IMR-90 (cell line): ENCODE results near the gene PCSK6. TPM values are rescaled to one million over a fixed set of nuclear protein-coding genes. Genes with fewer than 3 reads are reported as not detected.

Experiments
- ATAC-seq: fragments of 200-7000 bp; cut with Tn5 transposase; 2 replicates; pipeline ENCODE4 v1.9.1; 2020; ENCODE audit warnings: low read depth, mild to moderate bottlenecking, moderate library complexity
- BruUV-seq: library from RNA; stranded (reverse); fragments of 400-500 nt; replicated peaks from 2 replicates; lab custom pipeline; 2021; lab: Mats Ljungman, UMichigan
- CTCF ChIA-PET: fragments of 300-600 bp; formaldehyde crosslinking; extraction: SDS; loops from one replicate; lab custom pipeline; 2021; ENCODE audit warnings: antibody characterized with exemption; lab: Yijun Ruan, JAX
- POLR2A ChIA-PET: fragments of 300-600 bp; sonication (Branson Sonifier 250); formaldehyde crosslinking; loops from one replicate; lab custom pipeline; 2022; ENCODE audit warnings: antibody characterized with exemption; ENCODE audit not compliant: unreplicated experiment; lab: Charles Lee
- DNase-seq: peaks from one replicate; pipeline ENCODE4 v3.0.0; 2013
- H2AFZ ChIP-seq: replicated peaks from 2 replicates; pipeline ENCODE3; 2013; ENCODE audit warnings: low read length, mild to moderate bottlenecking; ENCODE audit not compliant: poor library complexity
- H2AK5ac ChIP-seq: 2 replicates; pipeline ENCODE4 v1.6.1; 2013; ENCODE audit warnings: low read depth, low read length, inconsistent platforms
- H2AK9ac ChIP-seq: replicated peaks from 2 replicates; pipeline ENCODE3; 2013; ENCODE audit warnings: mild to moderate bottlenecking, low read depth, low read length, moderate library complexity; ENCODE audit not compliant: poor library complexity
- H2BK120ac ChIP-seq: 2 replicates; pipeline ENCODE4 v1.6.1; 2013; ENCODE audit warnings: low read depth, low read length, inconsistent platforms
- H2BK15ac ChIP-seq: 3 replicates; pipeline ENCODE4 v1.6.1; 2013; ENCODE audit warnings: low read depth, low read length, inconsistent platforms
- H2BK20ac ChIP-seq: 2 replicates; pipeline ENCODE4 v1.6.1; 2013; ENCODE audit warnings: low read depth, mild to moderate bottlenecking, inconsistent platforms, low read length, moderate library complexity
- H2BK5ac ChIP-seq: 2 replicates; pipeline ENCODE4 v1.6.1; 2013; ENCODE audit warnings: mild to moderate bottlenecking, low read depth, low read length, inconsistent platforms; ENCODE audit not compliant: poor library complexity, severe bottlenecking
- H3K14ac ChIP-seq: replicated peaks from 2 replicates; pipeline ENCODE4 v1.6.1; 2013; ENCODE audit warnings: low read depth, low read length, inconsistent platforms
- H3K18ac ChIP-seq: 2 replicates; pipeline ENCODE4 v1.6.1; 2013; ENCODE audit warnings: low read depth, low read length, control low read depth
- H3K23ac ChIP-seq: 2 replicates; pipeline ENCODE4 v1.6.1; 2013; ENCODE audit warnings: low read depth, low read length, inconsistent platforms
- H3K27ac ChIP-seq: 2 replicates; pipeline ENCODE4 v1.5.1; 2013; ENCODE audit warnings: mild to moderate bottlenecking, control low read depth, low read length; ENCODE audit not compliant: insufficient read depth
- H3K27me3 ChIP-seq: 2 replicates; pipeline ENCODE4 v1.6.1; 2013; ENCODE audit warnings: low read length; ENCODE audit not compliant: control insufficient read depth, insufficient read depth
- H3K36me3 ChIP-seq: 2 replicates; pipeline ENCODE4 v1.6.1; 2013; ENCODE audit warnings: low read length, mixed read lengths; ENCODE audit not compliant: control insufficient read depth, insufficient read depth
- H3K4ac ChIP-seq: 2 replicates; pipeline ENCODE4 v1.6.1; 2013; ENCODE audit warnings: low read depth, low read length, inconsistent platforms
- H3K4me1 ChIP-seq: 2 replicates; pipeline ENCODE4 v1.6.1; 2013; ENCODE audit warnings: low read length, mixed read lengths; ENCODE audit not compliant: control insufficient read depth, insufficient read depth
- H3K4me2 ChIP-seq: 2 replicates; pipeline ENCODE4 v1.6.1; 2013; ENCODE audit warnings: low read depth, mild to moderate bottlenecking, control low read depth, low read length, moderate library complexity
- H3K4me3 ChIP-seq: 2 replicates; pipeline ENCODE4 v1.5.1; 2013; ENCODE audit warnings: low read depth, mild to moderate bottlenecking, control low read depth, low read length, moderate library complexity; ENCODE audit not compliant: insufficient read depth
- H3K56ac ChIP-seq: 2 replicates; pipeline ENCODE4 v1.6.1; 2013; ENCODE audit warnings: low read length, inconsistent platforms; ENCODE audit not compliant: insufficient read depth; ENCODE audit errors: extremely low read depth
- H3K79me1 ChIP-seq, 2 experiments: 2 replicates each; pipeline ENCODE4 v1.6.1; 2013; ENCODE audit warnings: low read length in 2 of 2, inconsistent platforms in 1 of 2, low read depth in 1 of 2
- H3K9ac ChIP-seq: 2 replicates; pipeline ENCODE4 v1.6.1; 2013; ENCODE audit warnings: low read depth, low read length, control low read depth
- H3K9me1 ChIP-seq: 2 replicates; pipeline ENCODE4 v1.6.1; 2013; ENCODE audit warnings: low read length, inconsistent platforms; ENCODE audit not compliant: insufficient read depth
- H3K9me3 ChIP-seq: 2 replicates; pipeline ENCODE4 v1.6.1; 2013; ENCODE audit warnings: low read length; ENCODE audit not compliant: control insufficient read depth, insufficient read depth
- H4K20me1 ChIP-seq: 2 replicates; pipeline ENCODE4 v1.6.1; 2013; ENCODE audit warnings: low read length, inconsistent platforms; ENCODE audit not compliant: insufficient read depth
- H4K5ac ChIP-seq: 2 replicates; pipeline ENCODE4 v1.6.1; 2013; ENCODE audit warnings: mild to moderate bottlenecking, low read depth, low read length, control low read depth
- H4K8ac ChIP-seq, 2 experiments: 2 replicates each; pipeline ENCODE4 v1.6.1; 2013; ENCODE audit warnings: low read depth in 2 of 2, low read length in 2 of 2, control low read depth in 1 of 2, inconsistent platforms in 1 of 2
- H4K91ac ChIP-seq: 2 replicates; pipeline ENCODE4 v1.6.1; 2013; ENCODE audit warnings: low read depth, low read length, inconsistent platforms; ENCODE audit not compliant: insufficient read depth
- BHLHE40 ChIP-seq: fragments of 150-350 bp; IDR thresholded peaks from 2 replicates; pipeline ENCODE4 v1.6.1; 2016; ENCODE audit warnings: mild to moderate bottlenecking, low read depth, low read length
- CEBPB ChIP-seq: IDR thresholded peaks from 2 replicates; pipeline ENCODE4 v1.6.1; 2012; ENCODE audit warnings: low read depth, low read length, improper control_type of control experiment
- CHD1 ChIP-seq: IDR thresholded peaks from 2 replicates; pipeline ENCODE4 v1.6.1; 2012; ENCODE audit warnings: low read depth, low read length, improper control_type of control experiment
- CTCF ChIP-seq: conservative IDR thresholded peaks from 2 replicates; pipeline ENCODE4 v1.5.1; 2012; ENCODE audit warnings: mild to moderate bottlenecking, low read depth, low read length, improper control_type of control experiment
- ELK1 ChIP-seq: fragments of 150-350 bp; IDR thresholded peaks from 2 replicates; pipeline ENCODE4 v1.6.1; 2016; ENCODE audit warnings: low read depth, mild to moderate bottlenecking, low read length, moderate library complexity, borderline replicate concordance
- FOS ChIP-seq: fragments of 150-350 bp; IDR thresholded peaks from 2 replicates; pipeline ENCODE4 v1.6.1; 2016; ENCODE audit warnings: low read depth, low read length
- MAFK ChIP-seq: IDR thresholded peaks from 2 replicates; pipeline ENCODE4 v1.6.1; 2012; ENCODE audit warnings: low read depth, low read length, improper control_type of control experiment
- MAZ ChIP-seq: IDR thresholded peaks from 2 replicates; pipeline ENCODE4 v1.6.1; 2012; ENCODE audit warnings: low read depth, mild to moderate bottlenecking, low read length, improper control_type of control experiment, moderate library complexity, borderline replicate concordance
- MXI1 ChIP-seq: IDR thresholded peaks from 2 replicates; pipeline ENCODE4 v1.6.1; 2012; ENCODE audit warnings: low read depth, mild to moderate bottlenecking, low read length, moderate library complexity, borderline replicate concordance
- NFE2L2 ChIP-seq: fragments of 150-350 bp; IDR thresholded peaks from 2 replicates; pipeline ENCODE4 v1.6.1; 2016; ENCODE audit warnings: low read depth, mild to moderate bottlenecking, low read length
- POLR2A ChIP-seq: IDR thresholded peaks from 2 replicates; pipeline ENCODE4 v1.6.1; 2012; ENCODE audit warnings: mild to moderate bottlenecking, low read depth, low read length
- RAD21 ChIP-seq: IDR thresholded peaks from 2 replicates; pipeline ENCODE4 v1.6.1; 2012; ENCODE audit warnings: low read length, improper control_type of control experiment
- RCOR1 ChIP-seq: IDR thresholded peaks from 2 replicates; pipeline ENCODE4 v1.6.1; 2012; ENCODE audit warnings: mild to moderate bottlenecking, low read length, improper control_type of control experiment; ENCODE audit not compliant: insufficient replicate concordance
- RFX5 ChIP-seq: IDR thresholded peaks from 2 replicates; pipeline ENCODE4 v1.8.0; 2012; ENCODE audit warnings: low read depth, mild to moderate bottlenecking, low read length, moderate library complexity
- SMC3 ChIP-seq: fragments of 150-350 bp; IDR thresholded peaks from 2 replicates; pipeline ENCODE4 v1.6.1; 2016; ENCODE audit warnings: low read depth, mild to moderate bottlenecking, antibody characterized with exemption, low read length, moderate library complexity
- USF2 ChIP-seq: fragments of 150-350 bp; IDR thresholded peaks from 2 replicates; pipeline ENCODE4 v1.6.1; 2017; ENCODE audit warnings: mild to moderate bottlenecking, antibody characterized with exemption, low read length, low read depth
- WGBS, 2 experiments: methylation state at CpG; one replicate each; pipeline versions ENCODE4 v1.1.5 to v1.1.7; 2013; ENCODE audit warnings: missing lambda C conversion rate in 2 of 2; ENCODE audit not compliant: insufficient read length in 1 of 2; ENCODE audit errors: extremely low coverage in 2 of 2; 5-methylcytosine and 5-hydroxymethylcytosine counted together
- dilution Hi-C: fragments of 300-500 bp; cut with HindIII; formaldehyde crosslinking; loops from one replicate; pipeline ENCODE4 v1.14.3; 2018; ENCODE audit warnings: low sequenced_read_pairs; ENCODE audit not compliant: unreplicated experiment
- in situ Hi-C: fragments of 300-500 bp; cut with MboI; formaldehyde crosslinking; loops from 3 replicates; pipeline ENCODE4 v1.14.3; 2019; ENCODE audit warnings: low sequenced_read_pairs, inconsistent platforms, mixed read lengths
- intact Hi-C: fragments of 100-400 bp; cut with micrococcal nuclease; formaldehyde crosslinking; loops from 2 replicates; pipeline ENCODE4 v1.10.0; 2022
- polyA plus RNA-seq, 3 experiments: library from polyadenylated mRNA; depleted of rRNA; stranded (reverse); fragments of >200 nt; gene quantifications; 2 replicates each; pipeline ENCODE4 v1.2.3, GENCODE V29; 2012; ENCODE audit warnings: low replicate concordance in 1 of 3
- total RNA-seq: library from RNA; depleted of rRNA; stranded (reverse); fragments of >200 nt; gene quantifications from 2 replicates; pipeline ENCODE4 v1.2.3, GENCODE V29; 2012

PCSK6 gene
- total and polyA plus RNA-seq, 2 of the 4 experiments (the other 2 are of a cell fraction) = not detected

DNA sequence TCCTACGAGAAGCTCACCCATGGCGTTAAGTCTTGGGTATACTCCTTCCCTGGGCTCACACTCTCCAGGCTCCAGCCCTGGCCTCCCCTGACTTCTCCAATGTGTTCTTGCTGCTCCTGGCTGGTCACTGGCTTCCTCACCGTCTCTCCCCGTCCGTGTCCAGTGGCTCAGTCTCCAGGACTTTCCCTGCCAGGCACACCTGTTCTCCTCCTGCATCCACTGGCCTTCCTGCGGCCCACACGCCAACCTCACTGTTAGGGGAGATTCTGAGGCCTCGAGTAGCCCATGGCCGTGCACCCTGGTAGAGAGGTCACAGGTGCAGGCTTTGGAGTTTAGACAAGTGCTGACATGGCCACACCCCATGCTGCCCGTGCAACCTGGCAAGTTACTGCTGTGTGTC, 102.5 kb downstream of the PCSK6 start:
- POLR2A ChIA-PET = no interaction called here
- Histone ChIP-seq H2BK15ac (no peak overlapping the region), H3K4ac (no peak overlapping the region), H3K9me3 (no peaks in the 10 kb centered on the region), H3K36me3 (no peaks in the 10 kb centered on the region), H3K79me1 (no peaks in the 10 kb centered on the region), H2AK5ac (no peak overlapping the region), H2BK120ac (no peak overlapping the region), H2BK20ac (no peak overlapping the region), H4K5ac (no peak overlapping the region), H2AK9ac (no peak overlapping the region), H3K56ac (no peak overlapping the region), H3K27me3 (peaks cover 25% of the 10 kb centered on the region), H4K91ac (no peak overlapping the region), H3K14ac (no peak overlapping the region), H4K20me1 (no peaks in the 10 kb centered on the region), H4K8ac (no peak overlapping the region), H3K18ac (no peak overlapping the region), H3K4me1 (no peaks in the 10 kb centered on the region), H3K23ac (no peak overlapping the region), H3K27ac (no peak overlapping the region), H3K4me3 (no peak overlapping the region), H3K9me1 (no peaks in the 10 kb centered on the region), H2BK5ac (no peak overlapping the region), H3K4me2 (no peak overlapping the region), H2AFZ (no peak overlapping the region), H3K9ac (no peak overlapping the region)
- BruUV-seq = no TSS peak
- CTCF ChIA-PET = no interaction called here
- DNase-seq (no peak), ATAC-seq (no peak)
- in situ Hi-C loops (no loop called here), dilution Hi-C loops (no loop called here), intact Hi-C loops (no loop called here)
- no peak for TF ChIP-seq RCOR1
- TF ChIP-seq RFX5 = no peak
- no peak for TF ChIP-seq CHD1
- TF ChIP-seq MAFK = no peak
- TF ChIP-seq ELK1 = no peak
- TF ChIP-seq BHLHE40 = no peak
- TF ChIP-seq POLR2A = no peak
- no peak for TF ChIP-seq CTCF
- TF ChIP-seq MXI1 = no peak
- no peak for TF ChIP-seq RAD21
- TF ChIP-seq USF2 = no peak
- TF ChIP-seq NFE2L2 = no peak
- TF ChIP-seq FOS = no peak
- TF ChIP-seq MAZ = no peak
- TF ChIP-seq SMC3 = no peak
- TF ChIP-seq CEBPB = no peak
- 54% methylated on average over 6 of the region's 10 CpGs; no CpG with 5 or more reads in 1 of the 2 experiments for WGBS, 2 experiments
